Neural progenitor cell (in vitro differentiated cells): ENCODE data around the gene UBE2G2. TPM values are rescaled to one million over a fixed set of nuclear protein-coding genes. Genes with fewer than 3 reads are reported as not detected.

Experiments
- DNase-seq: peaks from one replicate; pipeline ENCODE4 v3.0.0-alpha.2; 2016; ENCODE audit warnings: low spot score
- H2AFZ ChIP-seq: fragments of 200-600 bp; sonication (generic); replicated peaks from 2 replicates; pipeline ENCODE4 v1.6.1; 2016; ENCODE audit warnings: antibody characterized with exemption
- H3F3A ChIP-seq: fragments of 200-600 bp; sonication (generic); 2 replicates; pipeline ENCODE4 v1.6.1; 2016; ENCODE audit warnings: antibody characterized with exemption, low read depth
- H3K27ac ChIP-seq: fragments of 200-600 bp; sonication (generic); 2 replicates; pipeline ENCODE4 v1.5.1; 2016; ENCODE audit warnings: mild to moderate bottlenecking
- H3K27me3 ChIP-seq: fragments of 200-600 bp; sonication (generic); 2 replicates; pipeline ENCODE4 v1.6.1; 2016; ENCODE audit warnings: mild to moderate bottlenecking, moderate library complexity
- H3K36me3 ChIP-seq: fragments of 200-600 bp; sonication (generic); 2 replicates; pipeline ENCODE4 v1.5.1; 2016
- H3K4me1 ChIP-seq: fragments of 200-600 bp; sonication (generic); 2 replicates; pipeline ENCODE4 v1.6.1; 2016; ENCODE audit warnings: mixed run types
- H3K4me2 ChIP-seq: fragments of 200-600 bp; sonication (generic); 2 replicates; pipeline ENCODE4 v1.6.1; 2016
- H3K4me3 ChIP-seq: fragments of 200-600 bp; sonication (generic); 2 replicates; pipeline ENCODE4 v1.5.1; 2016
- H3K79me2 ChIP-seq: fragments of 200-600 bp; sonication (generic); 2 replicates; pipeline ENCODE4 v1.6.1; 2016; ENCODE audit warnings: low read depth
- H3K9ac ChIP-seq: fragments of 200-600 bp; sonication (generic); 2 replicates; pipeline ENCODE4 v1.6.1; 2016
- H3K9me3 ChIP-seq: fragments of 200-600 bp; sonication (generic); 2 replicates; pipeline ENCODE4 v1.5.1; 2016; ENCODE audit warnings: low read depth
- H4K20me1 ChIP-seq: fragments of 200-600 bp; sonication (generic); 2 replicates; pipeline ENCODE4 v1.6.1; 2016; ENCODE audit warnings: low read depth
- H3K27ac Mint-ChIP-seq: 3 replicates; pipeline ENCODE4 v1.8.0; 2021; ENCODE audit warnings: mixed read lengths
- H3K27me3 Mint-ChIP-seq: 2 replicates; pipeline ENCODE4 v1.8.0; 2022; ENCODE audit warnings: low read depth, mild to moderate bottlenecking, inconsistent platforms, moderate library complexity, mixed read lengths; ENCODE audit not compliant: insufficient read depth
- H3K36me3 Mint-ChIP-seq: 3 replicates; pipeline ENCODE4 v1.8.0; 2021; ENCODE audit warnings: mixed read lengths
- H3K4me1 Mint-ChIP-seq: 3 replicates; pipeline ENCODE4 v1.8.0; 2021; ENCODE audit warnings: mixed read lengths
- H3K4me3 Mint-ChIP-seq: 3 replicates; pipeline ENCODE4 v1.8.0; 2021; ENCODE audit warnings: mild to moderate bottlenecking, moderate library complexity, mixed read lengths
- H3K9me3 Mint-ChIP-seq: 3 replicates; pipeline ENCODE4 v1.8.0; 2020; ENCODE audit warnings: mixed read lengths
- EZH2 ChIP-seq: fragments of 200-600 bp; sonication (generic); IDR thresholded peaks from 2 replicates; pipeline ENCODE4 v1.6.1; 2017; ENCODE audit warnings: antibody characterized with exemption, mild to moderate bottlenecking, moderate library complexity
- EZH2phosphoT487 ChIP-seq: fragments of 200-600 bp; sonication (generic); IDR thresholded peaks from 2 replicates; pipeline ENCODE4 v1.6.1; 2017; ENCODE audit warnings: antibody characterized with exemption
- total RNA-seq: library from RNA; depleted of rRNA; stranded (reverse); fragments of >200 nt; gene quantifications from 2 replicates; pipeline ENCODE4 v1.2.3, GENCODE V29; 2015; ENCODE audit warnings: low replicate concordance
- TF ChIP-seq, protein P1 (sequence below): fragments of 200-600 bp; sonication (generic); IDR thresholded peaks from 2 replicates; pipeline ENCODE4 v1.5.1; 2017; ENCODE audit warnings: antibody characterized with exemption, mild to moderate bottlenecking

The UBE2G2 gene
- total RNA-seq, 1 donor from 2014 or later: 83.1 TPM

DNA sequence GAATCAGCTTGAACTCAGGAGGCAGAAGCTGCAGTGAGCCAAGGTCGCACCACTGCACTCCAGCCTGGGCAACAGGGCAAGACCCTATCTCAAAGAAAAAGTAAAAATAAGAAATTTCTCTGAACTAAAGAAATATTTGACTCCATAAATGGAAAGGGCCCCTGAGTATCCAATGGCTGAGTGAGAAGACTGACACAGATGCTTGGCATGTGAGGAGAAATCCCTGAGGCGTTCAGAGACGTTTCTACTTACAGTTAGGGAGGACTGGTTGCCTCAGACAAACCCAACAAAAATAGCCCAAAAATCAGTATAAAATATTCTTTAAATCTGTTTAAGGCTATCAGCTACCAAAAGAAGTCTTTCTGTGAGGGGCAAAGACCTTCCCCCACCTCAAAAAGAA is 19.2 kb upstream of the UBE2G2 start:
- no peak overlapping the region for H3K4me3 ChIP-seq
- Mint-ChIP-seq H3K4me1 (peaks cover 5% of the 10 kb centered on the region), H3K9me3 (peaks cover 34% of the 10 kb centered on the region), H3K36me3 (peaks cover 5% of the 10 kb centered on the region), H3K27me3 (peaks cover 5% of the 10 kb centered on the region), H3K27ac (no peak overlapping the region), H3K4me3 (no peak overlapping the region)
- no peak overlapping the region for H2AFZ ChIP-seq
- H3K9ac ChIP-seq: no peak overlapping the region
- H3K9me3 ChIP-seq: peaks cover 10% of the 10 kb centered on the region
- H3K27ac ChIP-seq: no peak overlapping the region
- no peaks in the 10 kb centered on the region for H3K27me3 ChIP-seq
- DNase-seq: no peak
- peaks cover 16% of the 10 kb centered on the region for H3K79me2 ChIP-seq
- no peaks in the 10 kb centered on the region for H3K36me3 ChIP-seq
- TF ChIP-seq, protein P1, sequence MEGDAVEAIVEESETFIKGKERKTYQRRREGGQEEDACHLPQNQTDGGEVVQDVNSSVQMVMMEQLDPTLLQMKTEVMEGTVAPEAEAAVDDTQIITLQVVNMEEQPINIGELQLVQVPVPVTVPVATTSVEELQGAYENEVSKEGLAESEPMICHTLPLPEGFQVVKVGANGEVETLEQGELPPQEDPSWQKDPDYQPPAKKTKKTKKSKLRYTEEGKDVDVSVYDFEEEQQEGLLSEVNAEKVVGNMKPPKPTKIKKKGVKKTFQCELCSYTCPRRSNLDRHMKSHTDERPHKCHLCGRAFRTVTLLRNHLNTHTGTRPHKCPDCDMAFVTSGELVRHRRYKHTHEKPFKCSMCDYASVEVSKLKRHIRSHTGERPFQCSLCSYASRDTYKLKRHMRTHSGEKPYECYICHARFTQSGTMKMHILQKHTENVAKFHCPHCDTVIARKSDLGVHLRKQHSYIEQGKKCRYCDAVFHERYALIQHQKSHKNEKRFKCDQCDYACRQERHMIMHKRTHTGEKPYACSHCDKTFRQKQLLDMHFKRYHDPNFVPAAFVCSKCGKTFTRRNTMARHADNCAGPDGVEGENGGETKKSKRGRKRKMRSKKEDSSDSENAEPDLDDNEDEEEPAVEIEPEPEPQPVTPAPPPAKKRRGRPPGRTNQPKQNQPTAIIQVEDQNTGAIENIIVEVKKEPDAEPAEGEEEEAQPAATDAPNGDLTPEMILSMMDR: no peak
- TF ChIP-seq EZH2 (no peak), EZH2phosphoT487 (no peak)
- peaks cover 13% of the 10 kb centered on the region for H4K20me1 ChIP-seq
- peaks cover 5% of the 10 kb centered on the region for H3F3A ChIP-seq
- H3K4me2 ChIP-seq: no peak overlapping the region
- no peaks in the 10 kb centered on the region for H3K4me1 ChIP-seq

DNA sequence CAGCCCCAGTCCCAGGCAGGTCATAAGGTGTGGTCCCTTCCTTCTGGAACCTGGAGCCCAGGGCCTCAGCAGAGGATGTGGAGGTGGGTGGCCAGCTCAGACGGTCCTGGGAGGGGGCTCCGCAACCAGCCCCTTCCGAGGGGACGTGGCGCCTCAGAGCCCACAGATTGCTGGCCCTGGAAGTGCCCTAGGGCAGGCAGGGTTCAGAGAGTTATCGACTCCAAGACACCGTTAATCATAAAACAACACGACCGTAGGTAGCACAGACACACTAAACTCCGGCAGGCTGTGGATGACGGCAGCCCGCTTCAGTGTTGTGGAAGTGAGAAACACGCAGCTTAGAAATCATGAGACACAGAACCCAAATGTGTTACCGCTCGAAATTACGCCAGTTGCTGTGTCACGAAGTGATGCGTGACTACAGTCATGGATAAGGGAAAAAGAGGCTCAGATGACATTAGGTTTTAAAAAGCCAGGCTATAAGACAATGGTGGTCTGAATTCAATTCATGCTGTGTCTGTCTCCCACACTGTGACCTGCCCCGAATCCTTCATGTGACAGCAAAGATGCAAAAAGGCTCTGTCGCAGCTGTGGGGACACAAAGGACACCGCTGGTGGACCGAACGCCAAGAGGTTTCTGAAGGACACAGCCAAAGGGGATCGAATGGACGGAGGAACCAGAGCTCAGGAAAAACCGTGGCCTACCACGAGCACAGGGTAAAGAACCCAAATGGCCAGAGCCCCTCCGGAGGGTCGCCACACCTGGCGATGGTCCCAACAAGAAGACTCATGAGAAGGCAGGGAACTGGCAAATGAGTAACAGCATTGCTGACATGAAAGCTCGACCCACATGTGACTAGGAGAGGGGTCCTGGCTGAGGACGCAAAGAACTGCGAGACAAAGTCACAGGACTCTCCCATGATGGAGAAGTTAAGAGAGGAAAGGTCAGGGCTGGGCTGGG is 17.9 kb upstream of the UBE2G2 start:
- TF ChIP-seq, protein P1: no peak
- no peak for TF ChIP-seq EZH2
- no peak for TF ChIP-seq EZH2phosphoT487
- no peak for DNase-seq
- Histone ChIP-seq H3K4me1 (no peaks in the 10 kb centered on the region), H4K20me1 (peaks cover 26% of the 10 kb centered on the region), H3K9me3 (peaks cover 10% of the 10 kb centered on the region), H3K27me3 (no peaks in the 10 kb centered on the region), H2AFZ (no peak overlapping the region), H3K4me3 (no peak overlapping the region), H3K9ac (no peak overlapping the region), H3K79me2 (peaks cover 29% of the 10 kb centered on the region), H3K36me3 (no peaks in the 10 kb centered on the region), H3F3A (peaks cover 5% of the 10 kb centered on the region), H3K4me2 (no peak overlapping the region), H3K27ac (no peak overlapping the region)
- Mint-ChIP-seq H3K27me3 (peaks cover 5% of the 10 kb centered on the region), H3K36me3 (peaks cover 5% of the 10 kb centered on the region), H3K4me1 (peaks cover 7% of the 10 kb centered on the region), H3K4me3 (peak overlapping the region; percentile 82), H3K27ac (no peak overlapping the region), H3K9me3 (peaks cover 34% of the 10 kb centered on the region)

DNA sequence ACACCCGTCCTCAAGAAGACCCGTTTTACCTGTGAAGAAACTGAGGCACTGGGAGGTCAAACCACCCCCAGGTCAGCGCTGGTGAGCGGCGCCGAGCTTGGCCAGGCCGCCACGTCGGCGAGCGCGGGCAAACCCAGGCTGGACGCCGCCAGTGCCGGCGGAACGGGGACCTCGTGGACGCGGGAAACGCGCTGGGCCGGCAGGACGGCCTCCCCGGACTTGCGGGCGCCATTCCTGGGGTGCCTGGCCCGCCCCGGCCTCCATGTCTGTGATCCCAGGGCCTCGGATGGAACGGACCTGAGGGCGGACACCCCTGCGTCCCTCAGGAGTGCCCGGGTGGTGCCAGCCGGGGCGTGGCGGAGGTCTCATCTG is 17.0 kb upstream of the UBE2G2 start:
- no peak for DNase-seq
- Mint-ChIP-seq H3K27me3 (peaks cover 3% of the 10 kb centered on the region), H3K9me3 (peaks cover 31% of the 10 kb centered on the region), H3K36me3 (peaks cover 3% of the 10 kb centered on the region), H3K27ac (no peak overlapping the region), H3K4me3 (peak overlapping the region; percentile 82), H3K4me1 (peaks cover 7% of the 10 kb centered on the region)
- Histone ChIP-seq H2AFZ (no peak overlapping the region), H4K20me1 (peaks cover 36% of the 10 kb centered on the region), H3K36me3 (no peaks in the 10 kb centered on the region), H3K27ac (no peak overlapping the region), H3K4me1 (no peaks in the 10 kb centered on the region), H3K79me2 (peaks cover 36% of the 10 kb centered on the region), H3F3A (peaks cover 5% of the 10 kb centered on the region), H3K9ac (no peak overlapping the region), H3K27me3 (no peaks in the 10 kb centered on the region), H3K4me3 (peak overlapping the region; percentile 55), H3K9me3 (peaks cover 9% of the 10 kb centered on the region), H3K4me2 (peak overlapping the region; percentile 78)
- TF ChIP-seq EZH2: no peak
- TF ChIP-seq, protein P1: no peak
- no peak for TF ChIP-seq EZH2phosphoT487
